Esophagus squamous epithelium (tissue), 5 donors: Measurements from ENCODE around the gene CKB. TPM values are rescaled to one million over a fixed set of nuclear protein-coding genes. Genes with fewer than 3 reads are reported as not detected.

Experiments
- DNase-seq: peaks from one replicate; lab custom pipeline; 2025; lab: John Stamatoyannopoulos, UW
- H3K27ac ChIP-seq, 4 donors: fragments of 200-600 bp; sonication (generic); one replicate each; pipeline ENCODE4 v1.5.1; 2016 to 2019; ENCODE audit warnings: mild to moderate bottlenecking in 1 of 4
- H3K27me3 ChIP-seq, 4 donors: fragments of 200-600 bp; sonication (generic); 1 replicate in 3 of 4; 2 replicates in 1 of 4; pipeline versions ENCODE4 v1.5.1 to v1.6.0; 2017 to 2021; ENCODE audit warnings: antibody characterized with exemption in 1 of 4
- H3K36me3 ChIP-seq, 3 donors: fragments of 200-600 bp; sonication (generic); one replicate each; pipeline ENCODE4 v1.5.1; 2016 to 2019
- H3K4me1 ChIP-seq, 3 donors: fragments of 200-600 bp; sonication (generic); one replicate each; pipeline ENCODE4 v1.5.1; 2017 to 2019
- H3K4me3 ChIP-seq, 4 donors: fragments of 200-600 bp; sonication (generic); 1 replicate in 3 of 4; 2 replicates in 1 of 4; pipeline ENCODE4 v1.5.1; 2016 to 2019; ENCODE audit warnings: mild to moderate bottlenecking in 2 of 4, moderate library complexity in 1 of 4
- H3K9me3 ChIP-seq, 3 donors: fragments of 200-600 bp; sonication (generic); one replicate each; pipeline ENCODE4 v1.5.1; 2016 to 2019
- CTCF ChIP-seq, 6 experiments: fragments of 450-650 bp in 4 of 6; fragments of 200-600 bp in 2 of 6; sonication (generic) in 2 of 6; IDR thresholded peaks; one replicate each; pipeline ENCODE4 v1.5.1; 2016 to 2019; ENCODE audit warnings: antibody characterized with exemption in 6 of 6, mild to moderate bottlenecking in 4 of 6, moderate library complexity in 4 of 6
- POLR2A ChIP-seq, 4 donors: fragments of 450-650 bp; IDR thresholded peaks; one replicate each; pipeline ENCODE4 v1.6.1; 2017; ENCODE audit warnings: antibody characterized with exemption in 4 of 4, mild to moderate bottlenecking in 4 of 4, moderate library complexity in 3 of 4
- WGBS, 2 donors: methylation state at CpG; one replicate each; pipeline ENCODE4 v1.1.5; 2018; 5-methylcytosine and 5-hydroxymethylcytosine counted together
- intact Hi-C: fragments of 100-400 bp; cut with DNase I; formaldehyde crosslinking; loops from one replicate; pipeline ENCODE4 v1.15.0; 2022
- total RNA-seq, 4 donors: library from RNA; depleted of rRNA; stranded (reverse); fragments of >200 nt; gene quantifications; one replicate each; pipeline ENCODE4 v1.1.0, GENCODE V29; 2016
- donor health status: DM: yes; HTN: yes; CAD: no.

Gene CKB
- total RNA-seq, 4 donors from 2014 or later: 27.2 to 204 (median 37.6) TPM

GRCh38 chr14:103537175-103537990 is 14.8 kb upstream of the CKB start:
- DNase-seq: no peak
- 60 to 65% methylated on average over 2 to 5 of the region's 18 CpGs for WGBS, 2 donors
- H3K4me1 ChIP-seq: peaks cover 35 to 88% (median 57%) of the 10 kb centered on the region in 3 donors

GRCh38 chr14:103536693-103537092 is 14.1 kb upstream of the CKB start:
- peaks cover 28 to 86% (median 50%) of the 10 kb centered on the region in 3 donors for H3K4me1 ChIP-seq
- no peak overlapping the region for H3K4me3 ChIP-seq
- TF ChIP-seq POLR2A (IDR thresholded peaks at IDR 0.05) (no peak), CTCF (IDR thresholded peaks at IDR 0.05) (no peak)
- intact Hi-C loops: no loop called here
- peak overlapping the region in 3 of 4 donors; percentile 75 to 87 (median 78) for H3K27ac ChIP-seq
- 63 to 70% methylated on average over 4 to 5 of the region's 9 CpGs for WGBS, 2 donors
- no peak for DNase-seq
- H3K9me3 ChIP-seq: no peaks in the 10 kb centered on the region
- H3K27me3 ChIP-seq: no peaks in the 10 kb centered on the region
- H3K36me3 ChIP-seq: peaks cover 0 to 42% (median 4%) of the 10 kb centered on the region in 3 donors

More at GRCh38 chr14:103537175-103537990, 14.8 kb upstream of the CKB start:
- Histone ChIP-seq H3K27me3 (no peaks in the 10 kb centered on the region), H3K27ac (peak overlapping the region in 3 of 4 donors; percentile 75 to 87 (median 78)), H3K9me3 (no peaks in the 10 kb centered on the region), H3K4me3 (no peak overlapping the region), H3K36me3 (peaks cover 0 to 35% (median 4%) of the 10 kb centered on the region in 3 donors)
- TF ChIP-seq POLR2A (IDR thresholded peaks at IDR 0.05) (no peak), CTCF (IDR thresholded peaks at IDR 0.05) (no peak)
- intact Hi-C loops: no loop called here

- TF ChIP-seq CTCF (IDR thresholded peaks at IDR 0.05) (no peak), POLR2A (IDR thresholded peaks at IDR 0.05) (no peak)
- WGBS, 2 donors: 66 to 88% methylated on average over 3 to 7 of the region's 11 CpGs
- Histone ChIP-seq H3K9me3 (no peaks in the 10 kb centered on the region), H3K4me1 (peaks cover 21 to 86% (median 43%) of the 10 kb centered on the region in 3 donors), H3K36me3 (peaks cover 0 to 49% (median 4%) of the 10 kb centered on the region in 3 donors), H3K27ac (peak overlapping the region; percentile 47 to 81 (median 76)), H3K27me3 (no peaks in the 10 kb centered on the region), H3K4me3 (no peak overlapping the region)
- DNase-seq: no peak
- intact Hi-C loops: no loop called here
Observed at GRCh38 chr14:103535891-103536565, 13.4 kb upstream of the CKB start.

- H3K27ac ChIP-seq: peak overlapping the region; percentile 58 to 81 (median 76)
- no peak for DNase-seq
- intact Hi-C loops: no loop called here
- no peaks in the 10 kb centered on the region for H3K9me3 ChIP-seq
- TF ChIP-seq CTCF (IDR thresholded peaks at IDR 0.05) (no peak), POLR2A (IDR thresholded peaks at IDR 0.05) (no peak)
- peaks cover 0 to 56% (median 4%) of the 10 kb centered on the region in 3 donors for H3K36me3 ChIP-seq
- H3K4me3 ChIP-seq: no peak overlapping the region
- H3K4me1 ChIP-seq: peaks cover 16 to 86% (median 41%) of the 10 kb centered on the region in 3 donors
- no peaks in the 10 kb centered on the region for H3K27me3 ChIP-seq
- WGBS, 2 donors: 60 to 91% methylated on average over 1 to 3 of the region's 21 CpGs
Observed at GRCh38 chr14:103535081-103535890, 12.7 kb upstream of the CKB start.
